Loucy (cell line): Measurements from ENCODE around the gene C1orf174.

Source experiments
- H2AFZ ChIP-seq: fragments of 200-600 bp; sonication (generic); 2 replicates; pipeline ENCODE4 v1.6.0; 2016; ENCODE audit warnings: antibody characterized with exemption, mild to moderate bottlenecking, low read length, moderate library complexity
- H3F3A ChIP-seq: fragments of 200-600 bp; 2 replicates; pipeline ENCODE4 v1.6.0; 2016; ENCODE audit warnings: antibody characterized with exemption, low read depth, mild to moderate bottlenecking
- H3K27me3 ChIP-seq: fragments of 200-600 bp; sonication (generic); 2 replicates; pipeline ENCODE4 v1.6.1; 2014; ENCODE audit warnings: low read length, mild to moderate bottlenecking; ENCODE audit not compliant: insufficient read depth, poor library complexity, severe bottlenecking
- H3K36me3 ChIP-seq: fragments of 200-600 bp; sonication (generic); 2 replicates; pipeline ENCODE4 v1.6.1; 2016; ENCODE audit warnings: low read length; ENCODE audit not compliant: insufficient read depth
- H3K4me1 ChIP-seq: fragments of 200-600 bp; sonication (generic); 2 replicates; pipeline ENCODE4 v1.5.1; 2014; ENCODE audit warnings: low read length, mild to moderate bottlenecking; ENCODE audit not compliant: insufficient read depth, poor library complexity, severe bottlenecking
- H3K4me2 ChIP-seq: fragments of 200-600 bp; sonication (generic); 2 replicates; pipeline ENCODE4 v1.6.0; 2014; ENCODE audit warnings: antibody characterized with exemption, low read length, low read depth, mild to moderate bottlenecking; ENCODE audit not compliant: poor library complexity, severe bottlenecking
- H3K4me3 ChIP-seq: fragments of 200-600 bp; sonication (generic); 2 replicates; pipeline ENCODE4 v1.5.1; 2014; ENCODE audit warnings: low read length, mild to moderate bottlenecking, mixed read lengths; ENCODE audit not compliant: poor library complexity, severe bottlenecking
- H3K79me2 ChIP-seq: fragments of 200-600 bp; sonication (generic); 2 replicates; pipeline ENCODE4 v1.6.1; 2014; ENCODE audit warnings: low read length; ENCODE audit not compliant: insufficient read depth
- H3K9ac ChIP-seq: fragments of 200-600 bp; sonication (generic); 2 replicates; pipeline ENCODE4 v1.6.0; 2014; ENCODE audit warnings: mild to moderate bottlenecking, low read depth, low read length, moderate library complexity; ENCODE audit not compliant: poor library complexity, severe bottlenecking
- H3K9me2 ChIP-seq: fragments of 200-600 bp; sonication (generic); replicated peaks from 2 replicates; pipeline ENCODE4 v1.6.1; 2016; ENCODE audit warnings: low read depth, low read length, mixed read lengths
- H3K9me3 ChIP-seq: fragments of 200-600 bp; sonication (generic); 2 replicates; pipeline ENCODE4 v1.6.1; 2014; ENCODE audit warnings: mild to moderate bottlenecking, antibody characterized with exemption, low read length, low read depth; ENCODE audit not compliant: insufficient read depth
- H4K20me1 ChIP-seq: fragments of 200-600 bp; sonication (generic); 2 replicates; pipeline ENCODE4 v1.6.0; 2014; ENCODE audit warnings: antibody characterized with exemption, low read length, mild to moderate bottlenecking; ENCODE audit not compliant: insufficient read depth, poor library complexity, severe bottlenecking
- CTCF ChIP-seq: fragments of 200-600 bp; sonication (generic); conservative IDR thresholded peaks from 2 replicates; pipeline ENCODE4 v1.5.1; 2014; ENCODE audit warnings: mild to moderate bottlenecking, antibody characterized with exemption, low read length
- EZH2phosphoT487 ChIP-seq: fragments of 200-600 bp; IDR thresholded peaks from 2 replicates; pipeline ENCODE4 v1.6.1; 2018; ENCODE audit warnings: antibody characterized with exemption, mild to moderate bottlenecking, moderate library complexity, borderline replicate concordance

C1orf174 gene

GRCh38 chr1:3899754-3900149 lies 320 bp downstream of the C1orf174 start:
- Histone ChIP-seq H3K79me2 (peaks cover 52% of the 10 kb centered on the region), H3K9ac (peak overlapping the region; percentile 96), H4K20me1 (peaks cover 24% of the 10 kb centered on the region), H3K36me3 (no peaks in the 10 kb centered on the region; the same call in 1 of the 2 replicates), H3K9me2 (no peaks in the 10 kb centered on the region), H3K27me3 (no peaks in the 10 kb centered on the region), H3K4me1 (peaks cover 53% of the 10 kb centered on the region), H2AFZ (peak overlapping the region; percentile 84; the same call in 1 of the 2 replicates), H3K4me3 (peak overlapping the region; percentile 92), H3K9me3 (no peaks in the 10 kb centered on the region), H3K4me2 (peak overlapping the region; percentile 91), H3F3A (no peaks in the 10 kb centered on the region)
- TF ChIP-seq CTCF (no peak; the same call in 1 of the 2 replicates), EZH2phosphoT487 (no peak)

GRCh38 chr1:3898994-3899753 lies 898 bp downstream of the C1orf174 start:
- Histone ChIP-seq H3K79me2 (peaks cover 56% of the 10 kb centered on the region), H3K9ac (peak overlapping the region; percentile 96), H2AFZ (no peak overlapping the region; the same call in 1 of the 2 replicates), H3K4me3 (peak overlapping the region; percentile 92), H3F3A (no peaks in the 10 kb centered on the region), H4K20me1 (peaks cover 24% of the 10 kb centered on the region), H3K9me2 (no peaks in the 10 kb centered on the region), H3K27me3 (no peaks in the 10 kb centered on the region), H3K36me3 (no peaks in the 10 kb centered on the region; the same call in 1 of the 2 replicates), H3K4me2 (peak overlapping the region; percentile 91), H3K9me3 (no peaks in the 10 kb centered on the region), H3K4me1 (peaks cover 49% of the 10 kb centered on the region)
- no peak for TF ChIP-seq EZH2phosphoT487
- TF ChIP-seq CTCF, result peak; percentile 39; the same call in 1 of the 2 replicates

- TF ChIP-seq EZH2phosphoT487, result no peak
- TF ChIP-seq CTCF, result no peak
- H3K4me3 ChIP-seq, result peak overlapping the region; percentile 92
- H3K79me2 ChIP-seq, result peaks cover 63% of the 10 kb centered on the region
- no peak overlapping the region for H2AFZ ChIP-seq
- H3K4me1 ChIP-seq, result peaks cover 41% of the 10 kb centered on the region
- no peaks in the 10 kb centered on the region for H3K27me3 ChIP-seq
- no peaks in the 10 kb centered on the region for H3K9me3 ChIP-seq
- H3K9ac ChIP-seq, result no peak overlapping the region
- peaks cover 24% of the 10 kb centered on the region for H4K20me1 ChIP-seq
- peak overlapping the region; percentile 91 for H3K4me2 ChIP-seq
- H3K36me3 ChIP-seq, result no peaks in the 10 kb centered on the region; the same call in 1 of the 2 replicates
- H3F3A ChIP-seq, result no peaks in the 10 kb centered on the region
- no peaks in the 10 kb centered on the region for H3K9me2 ChIP-seq
Measured at GRCh38 chr1:3898475-3898735, 1.7 kb downstream of the C1orf174 start.
